HepG2 (cell line): ENCODE data around the gene LRRC39. TPM values are rescaled to one million over a fixed set of nuclear protein-coding genes. Genes with fewer than 3 reads are reported as not detected.

Experiments used
- ATAC-seq: fragments of 200-7000 bp; cut with Tn5 transposase; 3 replicates; pipeline ENCODE4 v1.9.1; 2020; ENCODE audit warnings: mild to moderate bottlenecking, moderate library complexity
- BruUV-seq: library from RNA; stranded (reverse); fragments of 400-500 nt; replicated peaks from 2 replicates; lab custom pipeline; 2021; lab: Mats Ljungman, UMichigan
- CTCF ChIA-PET: fragments of 300-600 bp; formaldehyde crosslinking; extraction: SDS; loops from one replicate; lab custom pipeline; 2021; ENCODE audit warnings: low total read pairs, inconsistent platforms, low intra/inter-chr PET ratio; lab: Yijun Ruan, JAX
- POLR2A ChIA-PET: fragments of 350-600 bp; sonication (Branson Sonifier 250); formaldehyde crosslinking; loops from one replicate; lab custom pipeline; 2020; ENCODE audit warnings: antibody characterized with exemption, inconsistent platforms; lab: Yijun Ruan, JAX
- DNase-seq: peaks from one replicate; pipeline ENCODE4 v3.0.0-alpha.2; 2015; ENCODE audit warnings: low spot score
- FAIRE-seq: peaks from 3 replicates; lab custom pipeline; 2011; peaks lifted over from hg19 to GRCh38; lab: Jason Lieb, UNC
- H2AFZ ChIP-seq: one replicate; pipeline ENCODE4 v1.6.1; 2011; ENCODE audit warnings: low read length, inconsistent platforms
- H3K27ac ChIP-seq: fragments of 300-600 bp; 3 replicates; pipeline ENCODE4 v1.8.0; 2011; ENCODE audit warnings: mixed run types, mild to moderate bottlenecking, mixed read lengths, low read length, inconsistent platforms; ENCODE audit not compliant: insufficient read depth; ENCODE audit errors: extremely low read length
- H3K27me3 ChIP-seq, 2 experiments: fragments of 200-600 bp in 1 of 2; 2 replicates in 1 of 2; 3 replicates in 1 of 2; pipeline versions ENCODE4 v1.6.0 to v1.8.0; 2011; ENCODE audit warnings: low read length in 2 of 2, mild to moderate bottlenecking in 2 of 2, moderate library complexity in 2 of 2, inconsistent platforms in 1 of 2; ENCODE audit not compliant: insufficient read depth in 2 of 2, control insufficient read depth in 1 of 2
- H3K36me3 ChIP-seq, 2 experiments: fragments of 200-600 bp in 1 of 2; replicated peaks in 1 of 2; 2 replicates in 1 of 2; 3 replicates in 1 of 2; pipeline versions ENCODE4 v1.5.1 to v1.8.0; 2011; ENCODE audit warnings: low read length in 2 of 2, inconsistent platforms in 1 of 2; ENCODE audit not compliant: insufficient read depth in 2 of 2, control insufficient read depth in 1 of 2
- H3K4me1 ChIP-seq: 2 replicates; pipeline ENCODE4 v1.5.1; 2012; ENCODE audit warnings: low read length, inconsistent platforms; ENCODE audit not compliant: insufficient read depth
- H3K4me2 ChIP-seq: 2 replicates; pipeline ENCODE4 v1.6.0; 2011; ENCODE audit warnings: low read depth, low read length, inconsistent platforms
- H3K4me3 ChIP-seq, 3 experiments: fragments of 200-600 bp in 1 of 3; sonication (generic), shearing (Covaris generic) in 1 of 3; replicated peaks in 1 of 3; 2 replicates each; pipeline ENCODE4 v1.5.1; 2011 to 2016; ENCODE audit warnings: low read length in 3 of 3, inconsistent platforms in 2 of 3, low read depth in 2 of 3, mild to moderate bottlenecking in 2 of 3, control low read depth in 1 of 3, mixed read lengths in 1 of 3; ENCODE audit not compliant: insufficient read depth in 1 of 3
- H3K79me2 ChIP-seq: one replicate; pipeline ENCODE4 v1.6.1; 2011; ENCODE audit warnings: low read length, inconsistent platforms; ENCODE audit not compliant: insufficient read depth
- H3K9ac ChIP-seq: 2 replicates; pipeline ENCODE4 v1.6.0; 2011; ENCODE audit warnings: mild to moderate bottlenecking, low read depth, low read length, inconsistent platforms; ENCODE audit not compliant: insufficient read depth
- H3K9me3 ChIP-seq: 2 replicates; pipeline ENCODE4 v1.5.1; 2012; ENCODE audit warnings: mild to moderate bottlenecking, low read length
- H4K20me1 ChIP-seq: 2 replicates; pipeline ENCODE4 v1.6.0; 2011; ENCODE audit warnings: inconsistent platforms, mild to moderate bottlenecking, low read length, moderate library complexity; ENCODE audit not compliant: insufficient read depth
- CEBPB ChIP-seq: IDR thresholded peaks from 2 replicates; pipeline ENCODE4 v1.6.1; 2011; ENCODE audit warnings: low read depth, low read length, improper control_type of control experiment, borderline replicate concordance
- NR1H2 ChIP-seq: sonication (generic); formaldehyde crosslinking; IDR thresholded peaks from 2 replicates; pipeline ENCODE4 v1.8.1; 2022; ENCODE audit warnings: low read depth, missing genetic modification reagents, borderline replicate concordance
- SIN3A ChIP-seq: IDR thresholded peaks from 2 replicates; pipeline ENCODE4 v1.6.1; 2011; ENCODE audit warnings: low read depth, mild to moderate bottlenecking, control low read depth, low read length, borderline replicate concordance
- ZNF232 ChIP-seq: sonication (generic); formaldehyde crosslinking; IDR thresholded peaks from 2 replicates; pipeline ENCODE4 v1.4.0; 2020; ENCODE audit warnings: missing genetic modification reagents, borderline replicate concordance
- ZNF503 ChIP-seq: sonication (generic); formaldehyde crosslinking; IDR thresholded peaks from 2 replicates; pipeline ENCODE4 v1.4.0; 2020; ENCODE audit warnings: missing genetic modification reagents
- ZNF790 ChIP-seq: sonication (generic); formaldehyde crosslinking; IDR thresholded peaks from 2 replicates; pipeline ENCODE4 v1.8.0; 2022; ENCODE audit warnings: missing genetic modification reagents, mild to moderate bottlenecking, borderline replicate concordance
- WGBS: methylation state at CpG from one replicate; pipeline ENCODE4 v1.1.6; 2017; ENCODE audit warnings: low lambda C conversion rate; 5-methylcytosine and 5-hydroxymethylcytosine counted together
- in situ Hi-C: cut with HindIII; loops from 2 replicates; pipeline ENCODE4 v1.10.0; 2017; ENCODE audit warnings: low pct_unique_long_range_greater_than_20kb; ENCODE audit not compliant: extremely low pct_ligation_motif_present
- intact Hi-C: fragments of 100-400 bp; cut with micrococcal nuclease; formaldehyde crosslinking; loops from one replicate; pipeline ENCODE4 v1.10.0; 2022; ENCODE audit not compliant: unreplicated experiment
- polyA plus RNA-seq, 8 experiments: library from polyadenylated mRNA; depleted of rRNA in 3 of 8; stranded (reverse) in 7 of 8; unstranded in 1 of 8; fragments of >200 nt; fragmentation: Illumina TruSeq in 4 of 8; extraction: Trizol in 4 of 8; gene quantifications; 2 replicates each; pipeline versions ENCODE4 v1.2.1 to v1.2.3, GENCODE V29; 2011 to 2016; ENCODE audit warnings: low read depth in 4 of 8, missing spikeins in 1 of 8, mixed read lengths in 1 of 8; ENCODE audit not compliant: insufficient read depth in 1 of 8
- total RNA-seq, 5 experiments: library from RNA; depleted of rRNA; stranded (reverse); fragments of >200 nt; fragmentation: Illumina TruSeq; extraction: Trizol; gene quantifications; 2 replicates each; pipeline ENCODE4 v1.2.3, GENCODE V29; 2016; ENCODE audit warnings: low read depth in 1 of 5

Gene LRRC39
- total and polyA plus RNA-seq, 2 of the 13 experiments (the other 11 are each of a cell fraction or from before 2014, with no cell fraction given) = 0.07 to 0.32 TPM

- peak; percentile 17 for DNase-seq
- no peak overlapping the region for H3K27ac ChIP-seq
- peak; percentile 58 for ATAC-seq
- BruUV-seq = no TSS peak
- intact Hi-C loops (no loop called here), in situ Hi-C loops (no loop called here)
- no peaks in the 10 kb centered on the region for H3K27me3 ChIP-seq
- peak; percentile 79 for TF ChIP-seq CEBPB
- TF ChIP-seq SIN3A = no peak
- H3K4me1 ChIP-seq = no peaks in the 10 kb centered on the region
- H3K9ac ChIP-seq = no peak overlapping the region
- ChIA-PET CTCF (no interaction called here), POLR2A (no interaction called here)
- no peaks in the 10 kb centered on the region for H4K20me1 ChIP-seq
- FAIRE-seq = no peak
- 54% methylated on average over 3 of the region's 3 CpGs for WGBS
- no peaks in the 10 kb centered on the region for H3K79me2 ChIP-seq
- no peaks in the 10 kb centered on the region for H3K36me3 ChIP-seq
- H3K9me3 ChIP-seq = no peaks in the 10 kb centered on the region
- no peak overlapping the region for H3K4me3 ChIP-seq
- no peak overlapping the region for H2AFZ ChIP-seq
- H3K4me2 ChIP-seq = no peak overlapping the region
Measured at GRCh38 chr1:100187912-100188311, 9.9 kb upstream of the LRRC39 start.

DNA sequence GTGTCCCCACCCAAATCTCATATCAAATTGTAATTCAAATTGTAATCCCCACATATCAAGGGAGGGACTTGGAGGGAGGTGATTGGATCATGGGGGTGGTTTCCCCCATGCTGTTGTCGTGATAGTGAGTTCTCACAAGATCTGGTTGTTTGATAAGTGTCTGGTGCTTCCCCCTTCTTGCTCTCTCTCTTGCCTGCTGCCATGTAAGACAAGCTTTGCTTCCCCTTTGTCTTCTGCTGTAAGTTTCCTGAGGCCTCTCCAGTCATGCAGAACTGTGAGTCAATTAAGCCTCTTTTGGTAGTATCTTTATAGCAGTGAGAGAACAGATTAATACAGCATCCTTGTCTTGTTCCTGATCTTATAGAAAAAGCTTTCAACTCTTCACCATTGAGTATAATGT, 6.5 kb upstream of the LRRC39 start:
- Histone ChIP-seq H3K9ac (no peak overlapping the region), H3K27me3 (no peaks in the 10 kb centered on the region), H3K27ac (no peak overlapping the region), H3K4me1 (no peaks in the 10 kb centered on the region), H4K20me1 (no peaks in the 10 kb centered on the region), H3K4me2 (no peak overlapping the region), H2AFZ (no peak overlapping the region), H3K36me3 (no peaks in the 10 kb centered on the region), H3K9me3 (no peaks in the 10 kb centered on the region), H3K79me2 (no peaks in the 10 kb centered on the region), H3K4me3 (no peak overlapping the region)
- intact Hi-C loops (no loop called here), in situ Hi-C loops (no loop called here)
- no peak for ATAC-seq
- WGBS = 38% methylated on average over 1 of the region's 1 CpG
- no TSS peak for BruUV-seq
- TF ChIP-seq NR1H2 (no peak), ZNF232 (CRISPR knock-in tag) (no peak), ZNF790 (CRISPR knock-in tag) (no peak), ZNF503 (no peak)
- DNase-seq = no peak
- no peak for FAIRE-seq
- ChIA-PET CTCF (no interaction called here), POLR2A (no interaction called here)
